Measurements from ENCODE around the gene FGR. TPM values are rescaled to one million over a fixed set of nuclear protein-coding genes. Genes with fewer than 3 reads are reported as not detected.

FGR gene
- total and polyA plus RNA-seq, 2 experiments from 2014 or later, result 0.18 TPM; not detected in 1

- DNase-seq (ENCODE audit: low read depth in 1 of 2, low spot score in 1 of 2), result no peak
- Histone ChIP-seq H3K27ac (peak overlapping the region; percentile 95), H3K4me3 (no peak overlapping the region)
Measured at GRCh38 chr1:27570356-27570755, 64.6 kb downstream of the FGR start.

GRCh38 chr1:27569506-27570291 lies 65.3 kb downstream of the FGR start:
- Histone ChIP-seq H3K9me3 (ENCODE audit: low read depth) (no peaks in the 10 kb centered on the region), H3K27me3 (no peaks in the 10 kb centered on the region), H3K27ac (peak overlapping the region; percentile 95), H3K4me3 (no peak overlapping the region), H3K36me3 (no peaks in the 10 kb centered on the region), H3K4me1 (ENCODE audit: low read depth) (peaks cover 94% of the 10 kb centered on the region)
- no peak for DNase-seq (ENCODE audit: low read depth in 1 of 2, low spot score in 1 of 2)
- TF ChIP-seq CTCF (IDR thresholded peaks at IDR 0.05; ENCODE audit: low read depth, low read length), result no peak

More at GRCh38 chr1:27570356-27570755, 64.6 kb downstream of the FGR start:
- H3K4me1 ChIP-seq (ENCODE audit: low read depth), result peaks cover 92% of the 10 kb centered on the region
- no peaks in the 10 kb centered on the region for H3K9me3 ChIP-seq (ENCODE audit: low read depth)
- no peak for TF ChIP-seq CTCF (IDR thresholded peaks at IDR 0.05; ENCODE audit: low read depth, low read length)
- H3K36me3 ChIP-seq, result no peaks in the 10 kb centered on the region
- no peaks in the 10 kb centered on the region for H3K27me3 ChIP-seq

GRCh38 chr1:27569088-27569460 lies 65.9 kb downstream of the FGR start:
- Histone ChIP-seq H3K27me3 (no peaks in the 10 kb centered on the region), H3K27ac (peak overlapping the region; percentile 95), H3K4me3 (no peak overlapping the region), H3K9me3 (ENCODE audit: low read depth) (no peaks in the 10 kb centered on the region), H3K36me3 (no peaks in the 10 kb centered on the region), H3K4me1 (ENCODE audit: low read depth) (peaks cover 94% of the 10 kb centered on the region)
- TF ChIP-seq CTCF (IDR thresholded peaks at IDR 0.05; ENCODE audit: low read depth, low read length), result no peak
- no peak for DNase-seq (ENCODE audit: low read depth in 1 of 2, low spot score in 1 of 2)

- peak overlapping the region; percentile 95 for H3K27ac ChIP-seq
- no peaks in the 10 kb centered on the region for H3K27me3 ChIP-seq
- peak; percentile 50 for TF ChIP-seq CTCF (IDR thresholded peaks at IDR 0.05; ENCODE audit: low read depth, low read length)
- H3K36me3 ChIP-seq, result no peaks in the 10 kb centered on the region
- peak; percentile 96 to 97 for DNase-seq (ENCODE audit: low read depth in 1 of 2, low spot score in 1 of 2)
- peaks cover 94% of the 10 kb centered on the region for H3K4me1 ChIP-seq (ENCODE audit: low read depth)
- no peak overlapping the region for H3K4me3 ChIP-seq
- H3K9me3 ChIP-seq (ENCODE audit: low read depth), result no peaks in the 10 kb centered on the region
Measured at GRCh38 chr1:27568300-27569087, 66.5 kb downstream of the FGR start.

GRCh38 chr1:27567971-27568299 lies 67.0 kb downstream of the FGR start:
- Histone ChIP-seq H3K4me1 (ENCODE audit: low read depth) (peaks cover 90% of the 10 kb centered on the region), H3K27me3 (no peaks in the 10 kb centered on the region), H3K4me3 (no peak overlapping the region), H3K27ac (peak overlapping the region; percentile 63), H3K36me3 (no peaks in the 10 kb centered on the region), H3K9me3 (ENCODE audit: low read depth) (no peaks in the 10 kb centered on the region)
- DNase-seq (ENCODE audit: low read depth in 1 of 2, low spot score in 1 of 2), result no peak
- no peak for TF ChIP-seq CTCF (IDR thresholded peaks at IDR 0.05; ENCODE audit: low read depth, low read length)

Data from cardiac muscle cell (in vitro differentiated cells and primary cell).